Activated T-cell treated with anti-CD3 and anti-CD28 coated beads for 48 hours (primary cell): ENCODE data around the gene EPO.
"Not testable (repeated sequence)": the region's sequence is repeated elsewhere in the genome, so short reads cannot be mapped to it uniquely, and the experiment has no call there.

Source experiments
- DNase-seq: peaks from one replicate; pipeline ENCODE4 v3.0.0-alpha.2; 2020; ENCODE audit warnings: low read depth

The EPO gene

GRCh38 chr7:100683659-100684533 is 36.4 kb upstream of the EPO start:
- no peak for DNase-seq

GRCh38 chr7:100684534-100685042 is 35.7 kb upstream of the EPO start:
- DNase-seq, result no peak

- DNase-seq, result no peak
Observed at GRCh38 chr7:100685049-100685605, 35.1 kb upstream of the EPO start.

- DNase-seq, result no peak
Observed at GRCh38 chr7:100685631-100686145, 34.6 kb upstream of the EPO start.

GRCh38 chr7:100686201-100686821 is 34.0 kb upstream of the EPO start:
- no peak for DNase-seq

GRCh38 chr7:100686822-100687211 is 33.5 kb upstream of the EPO start:
- no peak for DNase-seq

- no peak for DNase-seq
Observed at GRCh38 chr7:100687261-100687660, 33.0 kb upstream of the EPO start.

- no peak for DNase-seq
Observed at GRCh38 chr7:100687751-100688300, 32.4 kb upstream of the EPO start.

GRCh38 chr7:100688326-100688860 is 31.9 kb upstream of the EPO start:
- no peak for DNase-seq

- no peak for DNase-seq
Observed at GRCh38 chr7:100689230-100690135, 30.8 kb upstream of the EPO start.

GRCh38 chr7:100691676-100692577 is 28.3 kb upstream of the EPO start:
- peak; percentile 79 for DNase-seq

- DNase-seq, result no peak
Observed at GRCh38 chr7:100692578-100692961, 27.7 kb upstream of the EPO start.

- DNase-seq, result no peak
Observed at GRCh38 chr7:100693312-100694097, 26.8 kb upstream of the EPO start.

- DNase-seq, result peak; percentile 67
Observed at GRCh38 chr7:100694098-100694745, 26.0 kb upstream of the EPO start, which contains the start of gene GIGYF1. GIGYF1 (minus strand) TSS chr7:100694250; CDS start chr7:100688238, 6,012 bp downstream.

GRCh38 chr7:100696123-100696521 is 24.1 kb upstream of the EPO start:
- no peak for DNase-seq

- no peak for DNase-seq
Observed at GRCh38 chr7:100699018-100699417, 21.2 kb upstream of the EPO start.

GRCh38 chr7:100701089-100701488 is 19.2 kb upstream of the EPO start:
- DNase-seq, result not testable (repeated sequence)

- DNase-seq, result peak; percentile 85
Observed at GRCh38 chr7:100705320-100705752, 14.9 kb upstream of the EPO start.
